Astrocyte (in vitro differentiated cells and primary cell): ENCODE data around the gene POU2AF3. TPM values are rescaled to one million over a fixed set of nuclear protein-coding genes. Genes with fewer than 3 reads are reported as not detected.
"Not testable (repeated sequence)": the region's sequence is repeated elsewhere in the genome, so short reads cannot be mapped to it uniquely, and the experiment has no call there.

Experiments
- DNase-seq: peaks from one replicate; pipeline ENCODE4 v3.0.0-alpha.2; 2010; ENCODE audit warnings: low read depth
- FAIRE-seq: peaks from 2 replicates; lab custom pipeline; 2011; peaks lifted over from hg19 to GRCh38; lab: Jason Lieb, UNC
- H2AFZ ChIP-seq: 2 replicates; pipeline ENCODE4 v1.6.0; 2012; ENCODE audit warnings: low read depth, low read length, inconsistent platforms
- H3K27ac ChIP-seq: 2 replicates; pipeline ENCODE4 v1.5.1; 2011; ENCODE audit warnings: low read depth, low read length, inconsistent platforms
- H3K27me3 ChIP-seq: 2 replicates; pipeline ENCODE4 v1.6.0; 2011; ENCODE audit warnings: low read length, inconsistent platforms; ENCODE audit not compliant: insufficient read depth
- H3K36me3 ChIP-seq: 2 replicates; pipeline ENCODE4 v1.5.1; 2011; ENCODE audit warnings: low read length, inconsistent platforms; ENCODE audit not compliant: insufficient read depth
- H3K4me1 ChIP-seq: 2 replicates; pipeline ENCODE4 v1.5.1; 2011; ENCODE audit warnings: low read length, inconsistent platforms; ENCODE audit not compliant: insufficient read depth
- H3K4me2 ChIP-seq: 2 replicates; pipeline ENCODE4 v1.6.0; 2012; ENCODE audit warnings: low read length, inconsistent platforms
- H3K4me3 ChIP-seq: 2 replicates; pipeline ENCODE4 v1.5.1; 2011; ENCODE audit warnings: low read depth, mild to moderate bottlenecking, low read length, inconsistent platforms; ENCODE audit not compliant: insufficient read depth
- H3K79me2 ChIP-seq: 2 replicates; pipeline ENCODE4 v1.6.0; 2012; ENCODE audit warnings: mild to moderate bottlenecking, low read length, inconsistent platforms; ENCODE audit not compliant: insufficient read depth
- H3K9ac ChIP-seq: 2 replicates; pipeline ENCODE4 v1.6.0; 2012; ENCODE audit warnings: mild to moderate bottlenecking, low read length, inconsistent platforms
- H3K9me3 ChIP-seq: 2 replicates; pipeline ENCODE4 v1.5.1; 2012; ENCODE audit warnings: low read depth, mild to moderate bottlenecking, low read length, inconsistent platforms; ENCODE audit not compliant: insufficient read depth
- H4K20me1 ChIP-seq: 2 replicates; pipeline ENCODE4 v1.6.0; 2012; ENCODE audit warnings: low read length, inconsistent platforms; ENCODE audit not compliant: insufficient read depth
- H3K27ac Mint-ChIP-seq: one replicate; pipeline ENCODE4 v1.8.0; 2021; ENCODE audit warnings: mild to moderate bottlenecking, mixed read lengths; ENCODE audit not compliant: unreplicated experiment
- H3K27me3 Mint-ChIP-seq: one replicate; pipeline ENCODE4 v1.8.0; 2021; ENCODE audit warnings: low read depth, mixed read lengths; ENCODE audit not compliant: unreplicated experiment
- H3K36me3 Mint-ChIP-seq: one replicate; pipeline ENCODE4 v1.8.0; 2021; ENCODE audit warnings: low read depth, mixed read lengths; ENCODE audit not compliant: unreplicated experiment
- H3K4me1 Mint-ChIP-seq: one replicate; pipeline ENCODE4 v1.8.0; 2021; ENCODE audit warnings: low read depth, mixed read lengths; ENCODE audit not compliant: unreplicated experiment
- H3K4me3 Mint-ChIP-seq: one replicate; pipeline ENCODE4 v1.8.0; 2021; ENCODE audit warnings: mild to moderate bottlenecking, moderate library complexity, mixed read lengths; ENCODE audit not compliant: unreplicated experiment
- H3K9me3 Mint-ChIP-seq: one replicate; pipeline ENCODE4 v1.8.0; 2021; ENCODE audit warnings: mild to moderate bottlenecking, mixed read lengths; ENCODE audit not compliant: unreplicated experiment
- EZH2 ChIP-seq: IDR thresholded peaks from 2 replicates; pipeline ENCODE4 v1.6.1; 2012; ENCODE audit warnings: mild to moderate bottlenecking, low read length, inconsistent platforms; ENCODE audit not compliant: insufficient read depth
- total RNA-seq: library from RNA; stranded (reverse); gene quantifications from 2 replicates; pipeline ENCODE4 v1.2.1, GENCODE V29; 2021
- TF ChIP-seq, protein P1 (sequence below): IDR thresholded peaks from 2 replicates; pipeline ENCODE4 v1.5.1; 2011; ENCODE audit warnings: low read depth, mild to moderate bottlenecking, inconsistent platforms, low read length, moderate library complexity; ENCODE audit not compliant: insufficient read depth

The POU2AF3 gene
- total RNA-seq, 1 donor from 2014 or later: 0.27 TPM

DNA sequence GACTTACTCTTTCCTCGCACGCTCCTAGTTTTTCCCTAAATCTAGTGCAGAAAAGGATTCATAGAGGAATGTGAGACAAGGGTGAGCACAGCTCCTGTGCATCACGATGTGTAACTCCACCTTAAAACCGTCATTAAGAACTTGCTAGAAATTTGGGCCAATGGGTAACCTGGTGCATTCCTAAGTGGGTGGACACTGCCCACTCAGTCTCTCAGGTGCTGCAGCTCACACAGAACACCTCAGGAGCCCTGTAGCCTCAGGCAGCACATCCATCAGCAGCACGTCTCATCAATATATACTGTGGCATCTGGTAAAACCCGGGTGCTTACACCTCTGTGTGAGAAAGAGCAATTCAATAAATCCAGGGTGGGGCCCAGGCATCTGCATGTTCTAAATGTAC, 12.4 kb downstream of the POU2AF3 start:
- Histone ChIP-seq H4K20me1 (no peaks in the 10 kb centered on the region), H3K4me1 (no peaks in the 10 kb centered on the region), H2AFZ (no peak overlapping the region), H3K4me3 (no peak overlapping the region), H3K36me3 (no peaks in the 10 kb centered on the region), H3K4me2 (no peak overlapping the region), H3K27me3 (peaks cover 6% of the 10 kb centered on the region), H3K9ac (no peak overlapping the region), H3K9me3 (no peaks in the 10 kb centered on the region), H3K27ac (no peak overlapping the region), H3K79me2 (no peaks in the 10 kb centered on the region)
- H3K4me1 Mint-ChIP-seq: no peaks in the 10 kb centered on the region
- no peak for FAIRE-seq
- H3K4me3 Mint-ChIP-seq: no peak overlapping the region
- no peaks in the 10 kb centered on the region for H3K36me3 Mint-ChIP-seq
- peaks cover 3% of the 10 kb centered on the region for H3K9me3 Mint-ChIP-seq
- no peak overlapping the region for H3K27ac Mint-ChIP-seq
- DNase-seq: no peak
- H3K27me3 Mint-ChIP-seq: peaks cover 13% of the 10 kb centered on the region
- TF ChIP-seq, protein P1, sequence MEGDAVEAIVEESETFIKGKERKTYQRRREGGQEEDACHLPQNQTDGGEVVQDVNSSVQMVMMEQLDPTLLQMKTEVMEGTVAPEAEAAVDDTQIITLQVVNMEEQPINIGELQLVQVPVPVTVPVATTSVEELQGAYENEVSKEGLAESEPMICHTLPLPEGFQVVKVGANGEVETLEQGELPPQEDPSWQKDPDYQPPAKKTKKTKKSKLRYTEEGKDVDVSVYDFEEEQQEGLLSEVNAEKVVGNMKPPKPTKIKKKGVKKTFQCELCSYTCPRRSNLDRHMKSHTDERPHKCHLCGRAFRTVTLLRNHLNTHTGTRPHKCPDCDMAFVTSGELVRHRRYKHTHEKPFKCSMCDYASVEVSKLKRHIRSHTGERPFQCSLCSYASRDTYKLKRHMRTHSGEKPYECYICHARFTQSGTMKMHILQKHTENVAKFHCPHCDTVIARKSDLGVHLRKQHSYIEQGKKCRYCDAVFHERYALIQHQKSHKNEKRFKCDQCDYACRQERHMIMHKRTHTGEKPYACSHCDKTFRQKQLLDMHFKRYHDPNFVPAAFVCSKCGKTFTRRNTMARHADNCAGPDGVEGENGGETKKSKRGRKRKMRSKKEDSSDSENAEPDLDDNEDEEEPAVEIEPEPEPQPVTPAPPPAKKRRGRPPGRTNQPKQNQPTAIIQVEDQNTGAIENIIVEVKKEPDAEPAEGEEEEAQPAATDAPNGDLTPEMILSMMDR: no peak
- no peak for TF ChIP-seq EZH2

DNA sequence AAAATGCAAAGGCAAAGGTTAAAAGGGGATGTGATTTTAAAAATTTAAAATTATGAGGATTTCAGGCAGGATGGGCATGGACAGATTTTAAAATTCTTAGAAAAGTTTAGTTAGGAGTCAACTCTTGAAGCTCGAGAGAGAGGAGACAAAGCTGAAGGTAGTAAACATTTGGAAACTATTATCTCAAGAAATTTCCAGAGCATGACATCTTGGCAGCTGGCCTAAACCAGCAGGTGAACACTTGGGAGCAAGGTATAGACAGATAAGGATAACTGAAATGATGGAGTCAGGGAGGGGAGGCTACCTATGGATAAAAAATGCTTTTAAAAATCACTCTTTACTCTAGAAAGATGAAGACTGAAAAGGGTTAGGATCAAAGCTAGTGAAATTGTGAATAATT, 13.7 kb downstream of the POU2AF3 start:
- Mint-ChIP-seq H3K9me3 (peaks cover 6% of the 10 kb centered on the region), H3K27ac (no peak overlapping the region), H3K36me3 (no peaks in the 10 kb centered on the region), H3K4me3 (no peak overlapping the region), H3K4me1 (no peaks in the 10 kb centered on the region), H3K27me3 (peaks cover 15% of the 10 kb centered on the region)
- FAIRE-seq (no peak), DNase-seq (no peak)
- Histone ChIP-seq H3K27ac (no peak overlapping the region), H4K20me1 (no peaks in the 10 kb centered on the region), H3K79me2 (no peaks in the 10 kb centered on the region), H3K9ac (no peak overlapping the region), H3K4me1 (no peaks in the 10 kb centered on the region), H3K4me3 (no peak overlapping the region), H3K4me2 (no peak overlapping the region), H3K36me3 (no peaks in the 10 kb centered on the region), H2AFZ (no peak overlapping the region), H3K27me3 (peaks cover 4% of the 10 kb centered on the region), H3K9me3 (no peaks in the 10 kb centered on the region)
- TF ChIP-seq, protein P1: no peak
- TF ChIP-seq EZH2: no peak

DNA sequence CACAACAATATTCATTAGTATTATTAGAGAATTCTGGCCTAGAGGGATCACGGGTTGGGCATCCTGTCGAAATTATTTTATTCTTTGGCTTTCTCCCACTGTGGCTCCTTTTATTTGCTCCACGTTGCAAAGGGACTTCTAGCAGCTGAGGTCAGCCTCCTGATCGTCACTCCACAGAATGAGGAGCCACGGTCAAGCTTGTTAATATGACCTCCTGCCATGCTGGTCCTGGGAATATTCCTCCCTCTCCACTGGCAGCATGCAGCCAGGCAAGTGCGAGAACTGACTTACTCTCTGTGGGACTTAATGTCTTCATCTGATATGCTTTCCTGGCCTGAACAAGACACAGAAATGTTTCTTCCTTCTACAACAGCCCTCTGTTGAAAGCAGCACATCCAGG, 20.9 kb downstream of the POU2AF3 start:
- Histone ChIP-seq H3K27me3 (no peaks in the 10 kb centered on the region), H3K4me3 (no peak overlapping the region), H2AFZ (no peak overlapping the region), H3K79me2 (no peaks in the 10 kb centered on the region), H3K9ac (no peak overlapping the region), H4K20me1 (no peaks in the 10 kb centered on the region), H3K27ac (no peak overlapping the region), H3K4me2 (no peak overlapping the region), H3K36me3 (no peaks in the 10 kb centered on the region), H3K4me1 (no peaks in the 10 kb centered on the region), H3K9me3 (no peaks in the 10 kb centered on the region)
- Mint-ChIP-seq H3K4me3 (no peak overlapping the region), H3K36me3 (no peaks in the 10 kb centered on the region), H3K27me3 (peaks cover 10% of the 10 kb centered on the region), H3K27ac (no peak overlapping the region), H3K9me3 (peaks cover 6% of the 10 kb centered on the region), H3K4me1 (peaks cover 5% of the 10 kb centered on the region)
- DNase-seq: no peak
- FAIRE-seq: no peak
- TF ChIP-seq, protein P1: no peak
- TF ChIP-seq EZH2: no peak

DNA sequence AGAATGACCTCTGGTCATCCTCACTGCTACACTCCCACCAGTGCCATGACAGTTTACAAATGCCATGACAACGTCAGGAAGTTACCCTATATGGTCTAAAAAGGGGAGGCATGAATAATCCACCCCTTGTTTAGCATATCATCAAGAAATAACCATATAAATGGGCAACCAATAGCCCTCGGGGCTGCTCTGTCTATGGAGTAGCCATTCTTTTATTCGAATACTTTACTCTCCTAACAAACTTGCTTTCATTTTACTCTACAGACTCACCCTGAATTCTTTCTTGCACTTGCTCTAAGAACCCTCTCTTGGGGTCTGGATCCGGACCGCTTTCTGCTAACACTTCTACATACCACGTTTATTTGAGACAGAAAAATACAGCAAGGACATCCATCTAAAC, 21.9 kb downstream of the POU2AF3 start:
- not testable (repeated sequence) for H2AFZ ChIP-seq, H3K36me3 Mint-ChIP-seq, H3K9me3 ChIP-seq, H3K4me1 ChIP-seq, H4K20me1 ChIP-seq, H3K36me3 ChIP-seq, H3K27ac ChIP-seq, H3K4me2 ChIP-seq, H3K27me3 Mint-ChIP-seq, H3K79me2 ChIP-seq, H3K9ac ChIP-seq, H3K4me3 Mint-ChIP-seq, DNase-seq, H3K9me3 Mint-ChIP-seq, FAIRE-seq, H3K27me3 ChIP-seq, H3K27ac Mint-ChIP-seq, H3K4me3 ChIP-seq
- H3K4me1 Mint-ChIP-seq: peaks cover 10% of the 10 kb centered on the region
